Activated T-cell treated with anti-CD3 and anti-CD28 coated beads for 48 hours (primary cell): Measurements from ENCODE around the gene KCNC3.

Experiments
- DNase-seq: peaks from one replicate; pipeline ENCODE4 v3.0.0-alpha.2; 2020; ENCODE audit warnings: low read depth

KCNC3 gene

DNA sequence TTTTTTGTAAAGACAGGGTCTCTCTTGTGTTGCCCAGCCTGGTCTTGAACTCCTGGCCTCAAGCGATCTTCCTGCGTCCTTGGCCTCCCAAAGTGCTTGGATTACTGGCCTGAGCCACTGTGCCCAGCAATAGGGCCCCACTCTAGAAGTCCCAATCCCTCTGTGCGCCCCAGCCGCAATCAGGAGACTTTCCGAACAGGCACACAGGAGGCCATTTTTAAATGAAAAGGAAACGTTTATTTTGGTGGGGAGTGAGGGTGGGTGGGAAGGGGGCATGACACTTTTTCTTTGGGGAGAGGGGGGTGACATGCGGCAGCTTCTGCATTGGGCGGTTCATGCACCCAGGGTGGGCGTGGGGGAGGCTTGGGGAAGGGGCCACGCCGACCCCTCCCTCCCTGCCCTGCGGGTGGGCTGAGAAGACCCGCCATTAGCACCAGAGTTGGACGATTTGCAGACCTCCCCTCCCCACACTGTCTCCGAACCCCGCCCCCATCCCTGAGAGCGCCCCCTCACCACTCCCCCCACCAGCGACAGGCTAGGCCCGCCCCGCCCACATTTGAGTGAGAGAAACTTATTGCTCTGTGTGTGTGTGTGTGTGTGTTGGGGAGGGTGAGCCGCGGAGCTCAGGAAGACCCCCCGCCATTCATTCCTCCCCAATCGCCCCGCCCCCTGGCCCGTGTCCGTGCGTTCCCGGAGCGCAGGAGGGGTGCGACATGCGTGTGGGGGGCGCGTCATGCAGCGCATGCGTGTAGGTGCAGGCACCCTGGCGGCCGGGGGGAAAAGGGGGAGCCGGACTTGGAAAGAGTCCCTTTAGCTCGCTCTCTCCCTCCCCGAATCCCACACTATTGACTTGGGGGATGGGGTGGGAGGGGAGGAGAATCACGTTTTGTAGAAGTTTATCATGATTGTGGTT is 17.2 kb downstream of the KCNC3 start:
- DNase-seq, result no peak

DNA sequence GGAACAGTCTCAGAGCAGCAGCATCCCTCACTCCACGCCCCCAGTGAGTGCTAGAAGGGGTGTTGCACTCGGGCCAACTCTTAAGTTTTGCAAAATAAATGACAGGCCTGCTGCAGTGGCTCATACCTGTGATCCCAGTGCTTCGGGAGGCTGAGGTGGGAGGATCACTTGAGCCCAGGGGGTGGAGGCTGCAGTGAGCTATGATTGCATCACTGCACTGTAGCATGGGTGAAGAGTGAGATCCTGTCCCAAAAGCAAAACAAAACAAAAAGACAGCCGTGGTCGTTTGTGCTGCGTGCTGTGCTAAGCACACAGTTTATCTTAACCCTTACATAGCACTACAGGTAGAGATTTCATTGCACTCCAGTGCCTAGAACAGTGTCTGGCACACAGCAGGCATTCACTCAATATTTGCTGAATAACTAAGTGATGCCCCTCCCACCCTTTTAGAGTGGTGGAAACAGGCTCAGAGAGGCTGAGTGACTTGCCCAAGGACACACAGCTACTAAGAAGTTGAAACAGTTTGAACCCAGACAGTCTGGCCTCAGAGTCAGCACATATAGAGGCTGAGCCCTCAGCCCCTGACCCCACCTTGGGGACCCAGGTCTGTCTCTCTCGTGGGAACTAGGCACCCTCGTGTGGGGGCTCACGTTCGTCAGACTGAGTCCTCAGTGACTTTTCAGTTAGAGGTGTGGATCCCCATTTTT is 18.3 kb downstream of the KCNC3 start:
- no peak for DNase-seq

DNA sequence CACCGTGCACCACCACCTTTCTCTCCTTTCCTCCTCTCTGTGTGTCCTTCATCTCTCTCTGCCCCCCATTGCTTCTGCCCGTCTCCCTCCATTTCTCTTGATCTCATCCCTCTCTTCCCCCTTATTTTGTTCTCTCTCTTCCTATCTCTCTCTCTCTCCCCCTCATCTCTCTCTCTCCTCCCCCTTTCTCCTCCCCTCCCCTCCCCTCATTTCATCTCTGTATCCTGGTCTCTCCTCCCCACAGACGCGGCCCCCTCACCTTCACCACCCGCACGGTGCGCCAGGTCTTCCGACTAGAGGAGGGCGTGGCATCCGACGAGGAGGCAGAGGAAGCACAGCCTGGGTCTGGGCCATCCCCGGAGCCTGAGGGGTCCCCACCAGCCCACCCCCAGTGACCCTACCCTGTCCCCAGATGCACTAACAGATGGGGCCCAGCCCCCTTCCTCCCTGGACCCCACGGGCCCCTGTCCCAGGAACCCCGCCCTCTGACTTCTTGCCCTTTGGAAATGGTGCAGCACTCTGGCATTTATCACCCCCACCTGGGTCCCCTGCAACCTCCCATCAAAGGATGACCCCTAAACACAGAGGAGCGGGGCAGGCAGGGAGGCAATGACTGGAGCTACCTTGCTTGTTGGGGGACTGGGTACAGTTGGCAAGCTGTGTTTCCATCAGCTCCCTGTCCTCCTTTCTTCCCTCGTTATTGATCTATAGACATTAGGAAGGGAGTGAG is 19.6 kb downstream of the KCNC3 start:
- no peak for DNase-seq

DNA sequence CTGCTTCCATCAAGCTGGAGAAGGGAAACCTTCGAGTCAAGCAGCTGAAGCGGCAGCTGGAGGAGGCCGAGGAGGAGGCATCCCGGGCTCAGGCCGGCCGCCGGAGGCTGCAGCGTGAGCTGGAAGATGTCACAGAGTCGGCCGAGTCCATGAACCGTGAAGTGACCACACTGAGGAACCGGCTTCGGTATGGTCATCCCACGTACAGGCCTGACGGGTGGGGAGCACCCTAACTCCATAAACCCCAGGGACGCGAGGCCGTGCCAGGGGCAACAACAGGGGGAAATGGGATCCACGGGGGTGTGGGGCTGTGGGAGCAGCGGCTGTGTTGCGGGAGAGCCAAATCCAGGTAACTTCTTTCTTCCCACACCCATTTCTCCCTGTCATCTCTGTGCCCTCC is 20.2 kb downstream of the KCNC3 start:
- no peak for DNase-seq

DNA sequence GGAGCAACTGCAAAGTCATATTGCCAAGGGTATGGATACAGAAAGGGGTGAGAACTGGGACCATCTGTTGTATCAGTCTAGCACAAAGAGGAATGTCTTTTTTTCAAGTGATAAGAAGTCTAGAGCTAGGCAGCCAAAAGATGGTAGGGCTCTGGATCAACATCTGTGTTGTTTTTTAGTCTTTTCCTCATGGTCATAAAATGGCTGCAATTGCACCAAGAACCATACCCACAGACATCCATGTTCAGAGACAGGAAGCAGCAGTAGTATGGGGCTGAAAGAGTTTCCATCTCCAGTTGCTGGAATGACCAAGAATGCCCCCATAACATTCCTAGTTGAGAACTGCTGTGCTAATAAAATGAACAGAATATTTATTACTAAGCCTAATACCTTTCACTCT is 25.6 kb downstream of the KCNC3 start:
- DNase-seq, result no peak

DNA sequence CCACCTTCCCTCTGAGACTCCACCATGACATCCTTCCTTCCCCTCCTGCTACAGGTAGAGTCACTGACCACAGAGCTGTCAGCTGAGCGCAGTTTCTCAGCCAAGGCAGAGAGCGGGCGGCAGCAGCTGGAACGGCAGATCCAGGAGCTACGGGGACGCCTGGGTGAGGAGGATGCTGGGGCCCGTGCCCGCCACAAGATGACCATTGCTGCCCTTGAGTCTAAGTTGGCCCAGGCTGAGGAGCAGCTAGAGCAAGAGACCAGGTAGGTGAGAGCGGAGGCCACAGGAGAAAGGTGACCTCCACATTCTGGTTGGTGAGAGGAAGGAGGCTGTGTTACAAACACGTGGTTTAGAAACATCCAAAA is 27.6 kb downstream of the KCNC3 start:
- DNase-seq, result no peak

DNA sequence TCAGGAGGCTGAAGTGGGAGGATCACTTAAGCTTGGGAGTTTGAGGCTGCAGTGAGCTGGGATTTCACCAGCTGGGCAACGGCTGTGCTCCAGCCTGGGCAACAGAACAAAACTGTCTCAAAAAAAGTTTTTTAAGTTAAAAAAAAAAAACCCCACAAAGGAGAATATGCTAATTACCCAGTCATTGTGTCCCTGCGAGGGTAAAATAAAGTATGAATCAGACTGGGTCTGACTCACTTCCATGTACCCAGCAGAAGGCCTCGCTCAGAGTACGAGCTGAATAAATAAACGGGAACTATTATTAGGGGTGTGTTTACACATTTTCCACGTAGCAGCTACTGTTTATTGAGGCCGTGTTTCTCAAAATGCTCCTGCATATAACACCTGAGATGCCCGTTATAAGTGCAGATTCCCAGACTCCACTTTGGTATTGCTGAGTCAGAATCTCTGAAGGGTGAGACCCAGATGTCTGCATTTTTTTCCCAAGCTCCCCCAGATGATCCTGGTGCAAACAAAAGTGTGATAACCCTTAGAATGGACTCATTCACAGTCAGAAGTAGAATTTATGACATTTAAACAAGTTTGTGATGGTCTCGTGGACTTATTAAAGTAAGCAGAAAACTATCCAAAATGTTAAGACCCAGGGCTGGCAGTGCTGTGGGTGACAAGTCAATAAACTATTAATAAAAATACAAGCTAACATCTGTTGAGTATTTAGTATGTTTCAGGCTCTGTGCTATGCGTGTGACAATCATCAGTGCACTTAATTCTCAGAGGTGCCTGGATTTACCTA is 28.2 kb downstream of the KCNC3 start:
- DNase-seq, result no peak

DNA sequence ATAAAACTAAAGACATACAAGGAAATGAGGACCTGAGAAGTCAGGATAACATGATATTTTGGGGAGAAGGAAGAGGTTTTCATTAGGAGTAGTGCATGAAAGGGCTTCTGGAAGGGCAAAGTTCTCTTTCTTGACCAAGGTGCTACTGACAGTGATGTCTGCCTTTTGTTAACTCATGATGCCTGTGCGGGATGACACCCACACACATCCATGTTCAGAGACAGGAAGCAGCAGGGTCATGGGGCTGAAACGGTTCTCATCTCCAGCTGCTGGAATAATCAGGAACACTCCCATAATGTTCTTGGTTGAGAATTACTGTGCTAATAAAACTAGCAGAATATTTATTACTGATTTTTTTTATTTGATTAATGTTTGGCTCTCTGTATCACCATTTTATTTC is 29.1 kb downstream of the KCNC3 start:
- no peak for DNase-seq

DNA sequence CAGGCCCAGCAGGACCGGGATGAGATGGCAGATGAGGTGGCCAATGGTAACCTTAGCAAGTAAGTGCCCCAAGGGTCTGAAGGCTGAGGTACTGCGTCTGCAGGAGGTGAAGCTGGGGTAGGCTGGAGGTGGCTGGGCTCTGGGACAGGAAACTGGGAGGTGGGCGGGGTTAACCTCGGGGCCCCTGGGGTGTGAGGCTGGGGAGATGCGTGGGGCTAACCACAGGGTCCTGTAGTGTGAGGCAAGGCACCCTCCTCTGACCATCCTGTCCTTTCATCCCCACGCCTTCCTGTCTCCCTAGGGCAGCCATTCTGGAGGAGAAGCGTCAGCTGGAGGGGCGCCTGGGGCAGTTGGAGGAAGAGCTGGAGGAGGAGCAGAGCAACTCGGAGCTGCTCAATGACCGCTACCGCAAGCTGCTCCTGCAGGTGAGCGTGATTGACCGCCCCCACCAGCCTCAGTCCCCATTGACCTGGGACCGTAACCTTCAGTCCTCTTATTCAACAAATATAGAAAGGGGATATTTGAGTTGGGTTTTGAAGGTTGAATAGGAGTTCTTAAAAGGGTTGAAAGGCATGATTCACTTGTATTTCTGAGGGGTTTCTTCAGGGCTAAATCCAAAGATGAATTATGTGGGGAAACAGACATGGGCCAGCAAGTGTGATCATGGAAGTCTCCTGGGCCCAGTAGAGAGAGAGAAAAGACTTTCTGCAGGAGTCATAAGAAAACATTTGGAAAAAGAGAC is 35.7 kb downstream of the KCNC3 start:
- DNase-seq, result no peak

DNA sequence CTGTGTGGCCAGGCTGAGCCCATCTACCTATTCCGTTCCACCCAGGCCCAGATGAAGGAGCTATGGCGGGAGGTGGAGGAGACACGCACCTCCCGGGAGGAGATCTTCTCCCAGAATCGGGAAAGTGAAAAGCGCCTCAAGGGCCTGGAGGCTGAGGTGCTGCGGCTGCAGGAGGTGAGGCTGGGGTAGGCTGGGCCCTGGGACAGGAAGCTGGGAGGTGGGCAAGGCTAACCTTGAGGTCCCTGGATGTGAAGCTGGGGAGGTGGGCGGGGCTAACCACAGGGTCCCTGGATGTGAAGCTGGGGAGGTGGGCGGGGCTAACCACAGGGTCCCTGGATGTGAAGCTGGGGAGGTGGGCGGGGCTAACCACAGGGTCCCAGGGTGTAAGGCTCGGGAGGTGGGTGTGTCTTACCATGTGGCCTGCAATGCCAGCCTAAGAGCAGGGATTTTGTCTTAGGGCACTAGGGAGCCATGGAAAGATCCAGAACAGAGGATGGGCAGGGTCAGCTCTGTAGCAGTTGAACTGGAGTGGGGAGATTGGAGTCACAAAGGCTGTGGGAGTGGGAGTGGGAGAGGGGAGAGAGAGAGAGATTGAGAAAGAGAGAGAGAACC is 36.9 kb downstream of the KCNC3 start:
- no peak for DNase-seq

DNA sequence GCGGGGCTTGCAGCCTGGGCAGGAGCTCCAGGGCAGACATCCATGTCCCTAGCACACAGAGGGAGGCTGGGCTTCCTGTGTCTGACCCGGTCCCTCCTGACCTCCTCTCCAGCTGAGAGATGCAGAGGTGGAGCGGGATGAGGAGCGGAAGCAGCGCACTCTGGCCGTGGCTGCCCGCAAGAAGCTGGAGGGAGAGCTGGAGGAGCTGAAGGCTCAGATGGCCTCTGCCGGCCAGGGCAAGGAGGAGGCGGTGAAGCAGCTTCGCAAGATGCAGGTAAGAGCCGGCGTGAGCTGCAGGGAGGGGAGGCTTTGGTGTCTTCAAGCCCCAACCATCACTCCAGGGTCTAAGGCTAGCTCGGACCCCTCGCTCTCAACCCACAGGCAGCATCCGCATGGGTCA is 38.4 kb downstream of the KCNC3 start:
- no peak for DNase-seq

DNA sequence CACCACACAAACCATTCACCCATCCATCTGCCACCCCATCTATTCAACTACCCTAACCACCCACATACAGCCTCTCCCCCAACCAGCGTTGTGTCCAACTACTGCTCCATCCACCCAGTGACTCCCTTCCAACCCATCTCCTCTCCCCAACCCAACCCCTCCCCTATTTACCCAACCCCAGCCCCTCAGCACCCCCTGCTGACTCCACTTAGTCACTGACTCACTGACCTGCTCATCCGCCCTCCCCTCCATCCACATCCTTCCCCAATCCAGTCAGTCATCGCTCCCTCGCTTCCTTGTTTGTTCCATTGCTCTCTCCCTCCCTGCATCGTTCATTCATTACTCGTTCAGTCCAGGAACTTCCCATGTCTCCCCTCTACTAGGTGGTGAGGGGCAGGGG is 39.2 kb downstream of the KCNC3 start:
- DNase-seq, result no peak

DNA sequence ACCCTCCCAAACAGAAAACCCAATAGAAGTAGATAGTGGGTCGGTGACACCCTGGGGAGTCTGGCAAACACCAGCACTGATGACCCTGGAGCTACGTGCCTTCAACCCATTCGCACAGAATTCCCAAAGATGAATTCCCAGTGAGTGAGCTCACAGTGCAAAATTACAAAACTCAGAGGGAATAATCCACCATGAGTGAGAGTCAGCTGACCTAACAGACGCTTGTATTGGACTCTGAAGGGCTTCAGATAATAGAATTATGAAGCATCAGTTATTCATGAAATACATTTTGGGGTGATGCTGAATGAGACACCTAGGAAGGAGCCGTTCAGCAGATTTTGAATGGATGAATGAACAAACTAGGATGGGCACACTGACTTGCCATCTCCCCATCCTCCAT is 40.2 kb downstream of the KCNC3 start:
- no peak for DNase-seq

DNA sequence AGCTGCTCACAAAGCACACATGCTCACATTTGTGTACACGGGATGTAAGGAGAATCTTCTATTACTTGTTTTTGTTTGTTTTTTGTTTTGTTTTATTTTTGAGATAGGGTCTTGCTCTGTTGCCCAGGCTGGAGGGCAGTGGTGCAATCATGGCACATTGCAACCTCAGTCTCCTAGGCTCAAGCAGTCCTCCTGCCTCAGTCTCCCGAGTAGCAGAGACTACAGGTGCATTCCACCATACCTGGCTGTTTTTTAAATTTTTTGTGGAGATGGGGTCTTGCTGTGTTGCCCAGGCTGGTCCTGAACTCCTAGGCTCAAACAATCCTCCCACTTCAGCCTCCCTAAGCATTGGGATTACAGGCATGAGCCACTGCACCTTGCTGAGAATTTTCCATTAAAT is 41.8 kb downstream of the KCNC3 start:
- no peak for DNase-seq

DNA sequence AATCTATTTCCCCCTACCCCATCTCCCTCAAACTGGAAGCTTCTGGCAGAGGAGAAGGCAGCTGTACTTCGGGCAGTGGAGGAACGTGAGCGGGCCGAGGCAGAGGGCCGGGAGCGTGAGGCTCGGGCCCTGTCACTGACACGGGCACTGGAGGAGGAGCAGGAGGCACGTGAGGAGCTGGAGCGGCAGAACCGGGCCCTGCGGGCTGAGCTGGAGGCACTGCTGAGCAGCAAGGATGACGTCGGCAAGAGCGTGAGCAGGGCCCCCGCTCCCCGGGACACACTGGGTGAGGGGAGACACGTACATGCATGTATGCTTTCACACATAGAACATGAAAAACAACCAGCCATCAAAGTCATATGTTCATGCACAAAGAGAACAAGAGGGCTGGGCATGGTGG is 42.7 kb downstream of the KCNC3 start:
- DNase-seq, result no peak

DNA sequence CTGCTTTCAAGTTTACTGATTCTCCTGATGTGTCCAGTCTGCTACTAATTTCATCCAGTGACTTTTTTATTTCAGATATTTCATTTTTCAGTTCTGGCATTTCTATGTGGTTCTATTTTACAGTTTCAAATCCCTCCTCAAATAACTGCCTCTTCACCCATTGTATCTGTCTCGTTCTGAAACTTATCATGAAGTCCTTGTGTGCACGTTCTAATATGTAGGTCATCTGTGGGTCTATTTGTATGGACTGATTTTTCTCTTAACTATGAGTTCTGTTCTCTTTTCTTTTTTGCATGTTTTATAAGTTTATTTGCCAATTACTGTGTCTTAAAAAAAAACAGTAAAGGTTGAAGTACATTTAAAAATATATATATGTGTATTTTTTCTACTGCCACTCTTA is 43.3 kb downstream of the KCNC3 start:
- DNase-seq, result no peak

DNA sequence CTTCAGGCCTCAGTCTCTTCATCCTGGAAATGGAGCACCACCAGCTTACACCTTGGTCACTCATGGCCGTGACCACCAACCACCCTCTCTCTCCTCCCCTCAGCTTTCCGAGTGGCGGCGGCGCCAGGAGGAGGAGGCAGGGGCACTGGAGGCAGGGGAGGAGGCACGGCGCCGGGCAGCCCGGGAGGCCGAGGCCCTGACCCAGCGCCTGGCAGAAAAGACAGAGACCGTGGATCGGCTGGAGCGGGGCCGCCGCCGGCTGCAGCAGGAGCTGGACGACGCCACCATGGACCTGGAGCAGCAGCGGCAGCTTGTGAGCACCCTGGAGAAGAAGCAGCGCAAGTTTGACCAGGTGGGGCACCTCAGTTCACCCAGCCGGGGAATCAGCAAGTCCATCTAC is 47.7 kb downstream of the KCNC3 start:
- no peak for DNase-seq

DNA sequence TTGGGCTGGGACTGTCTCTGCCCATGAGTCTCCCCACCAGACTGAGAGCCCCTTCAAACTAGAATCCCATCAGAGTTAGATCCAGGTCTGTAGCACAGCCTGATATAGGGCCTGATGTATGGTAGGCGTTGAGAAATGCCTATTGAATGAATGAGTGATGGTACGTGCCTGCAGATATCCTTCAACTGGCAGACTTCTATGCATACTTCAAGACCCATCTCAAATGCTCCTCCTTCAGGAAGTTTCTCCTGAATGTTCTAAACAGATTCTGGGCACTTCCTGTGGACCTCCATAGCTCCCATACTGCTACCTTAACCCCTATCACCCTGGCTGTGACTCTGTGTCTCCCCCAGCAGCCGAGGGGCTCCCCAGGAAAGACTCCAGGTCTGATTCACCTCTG is 48.2 kb downstream of the KCNC3 start:
- DNase-seq, result no peak

DNA sequence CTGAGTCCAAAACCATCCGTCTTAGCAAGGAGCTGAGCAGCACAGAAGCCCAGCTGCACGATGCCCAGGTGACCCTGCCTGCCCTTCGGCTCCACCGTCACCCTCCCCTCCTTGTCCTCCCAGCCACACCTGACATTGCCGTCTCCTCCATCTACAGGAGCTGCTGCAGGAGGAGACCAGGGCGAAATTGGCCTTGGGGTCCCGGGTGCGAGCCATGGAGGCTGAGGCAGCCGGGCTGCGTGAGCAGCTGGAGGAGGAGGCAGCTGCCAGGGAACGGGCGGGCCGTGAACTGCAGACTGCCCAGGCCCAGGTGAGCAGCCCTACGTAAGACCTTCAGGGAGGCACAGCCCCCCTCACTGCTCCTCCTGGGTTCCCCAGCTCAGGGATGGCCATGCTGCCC is 49.1 kb downstream of the KCNC3 start:
- DNase-seq, result no peak

DNA sequence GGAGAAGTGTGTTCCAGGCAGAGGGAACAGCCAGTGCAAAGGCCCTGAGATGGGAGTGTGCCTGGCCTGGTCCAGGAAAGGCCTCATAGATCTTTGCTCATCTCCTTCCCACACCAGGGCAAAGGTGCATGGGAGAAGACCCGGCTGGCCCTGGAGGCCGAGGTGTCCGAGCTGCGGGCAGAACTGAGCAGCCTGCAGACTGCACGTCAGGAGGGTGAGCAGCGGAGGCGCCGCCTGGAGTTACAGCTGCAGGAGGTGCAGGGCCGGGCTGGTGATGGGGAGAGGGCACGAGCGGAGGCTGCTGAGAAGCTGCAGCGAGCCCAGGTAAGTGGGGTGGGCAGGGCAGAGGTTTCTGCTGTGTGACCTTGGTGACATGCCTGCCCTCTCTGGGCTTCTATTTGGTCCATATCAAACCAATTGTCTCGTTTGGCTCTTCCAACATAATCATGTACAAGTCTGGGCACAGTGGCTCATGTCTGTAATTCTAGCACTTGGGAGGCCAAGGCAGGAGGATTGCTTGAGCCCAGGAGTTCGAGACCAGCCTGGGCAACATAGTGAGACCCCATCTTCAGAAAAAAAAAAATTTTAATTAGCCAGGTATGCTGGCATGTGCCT is 51.1 kb downstream of the KCNC3 start:
- no peak for DNase-seq
